ELR (cell line): ENCODE measurements around the gene ANKRD13B.

Experiments used
- DNase-seq: peaks from one replicate; pipeline ENCODE4 v3.0.0-alpha.2; 2015; ENCODE audit warnings: low read depth

Gene ANKRD13B

DNA sequence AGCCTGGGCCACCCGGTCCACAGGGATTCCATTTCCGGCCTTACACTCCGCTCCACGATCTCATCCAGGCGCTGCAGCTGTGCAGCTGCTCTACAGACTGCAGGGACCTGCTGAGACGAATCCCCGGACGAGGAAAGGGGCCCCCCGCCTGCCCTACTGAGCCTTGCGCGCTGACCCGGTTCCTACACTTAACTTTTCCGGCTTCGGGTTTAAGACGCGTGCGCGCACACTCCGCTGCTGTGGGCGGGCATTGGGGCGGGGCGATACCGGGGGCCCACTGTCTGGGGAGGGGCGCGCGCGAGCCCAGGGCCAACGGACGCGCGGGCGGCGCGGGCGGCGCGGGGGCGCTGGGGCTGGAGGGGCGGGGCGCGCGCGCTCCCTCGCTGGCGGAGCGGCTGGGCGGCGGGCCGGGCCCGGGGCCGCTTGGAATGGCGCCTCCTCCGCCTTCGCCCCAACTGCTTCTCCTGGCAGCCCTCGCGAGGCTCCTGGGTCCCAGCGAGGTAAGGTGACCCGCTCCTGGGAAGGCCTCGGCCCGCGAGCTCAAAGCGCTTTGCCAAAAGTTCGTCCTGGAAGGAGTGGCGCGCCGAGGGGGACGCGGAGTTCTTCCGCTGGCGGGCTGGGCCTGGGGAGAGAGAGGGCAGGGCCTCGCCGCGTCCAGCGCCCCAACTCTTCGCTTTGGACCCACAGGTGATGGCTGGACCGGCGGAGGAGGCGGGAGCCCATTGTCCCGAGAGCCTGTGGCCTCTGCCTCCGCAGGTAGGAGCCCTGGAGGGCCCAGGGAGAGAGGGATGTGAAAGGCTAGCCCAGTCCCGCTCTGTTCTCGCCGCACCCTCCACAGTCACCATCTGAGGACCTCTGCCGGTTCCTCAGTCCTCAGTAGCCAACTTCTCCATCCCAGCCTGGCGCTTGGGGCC, 24.3 kb upstream of the ANKRD13B start, which contains the start of gene TP53I13:
Gene TP53I13 (plus strand): TSS at position 371 of the 914 bp plus-strand sequence. CDS start 58 bp downstream, at position 429.
- peak; percentile 87 for DNase-seq

DNA sequence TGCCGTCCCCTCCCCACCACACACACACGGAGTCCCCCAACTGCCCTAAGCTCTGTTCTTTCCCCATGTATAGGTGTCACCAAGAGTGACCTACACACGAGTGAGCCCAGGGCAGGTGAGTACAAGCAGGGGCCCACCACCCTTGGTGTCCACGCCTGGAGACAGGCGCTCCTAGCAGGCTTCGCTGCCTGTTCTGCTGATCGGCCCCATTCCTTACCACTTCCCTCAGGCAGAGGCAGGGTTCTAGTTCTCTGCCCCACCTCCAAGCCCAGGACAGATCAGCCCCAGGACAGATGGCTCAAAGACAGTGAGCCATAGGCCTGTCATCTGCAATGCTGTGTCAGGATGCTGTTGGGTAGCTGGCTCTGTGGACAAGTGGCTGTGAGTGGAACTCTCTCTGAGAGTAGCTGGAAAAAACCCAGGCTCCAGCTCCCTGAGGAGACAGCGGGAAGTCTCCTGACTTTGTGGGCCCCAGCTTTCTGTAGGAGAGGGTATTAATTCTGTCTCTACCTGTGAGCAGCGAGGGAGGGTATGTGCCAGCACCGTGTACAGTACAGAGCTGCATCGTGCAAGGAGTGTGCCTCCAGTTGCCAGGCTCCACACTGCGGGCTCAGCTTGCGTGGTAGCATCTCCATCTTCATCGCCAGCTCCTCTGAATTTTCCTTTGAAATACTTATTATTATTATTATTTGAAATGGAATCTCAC, 23.5 kb upstream of the ANKRD13B start:
- DNase-seq, result peak; percentile 82

- DNase-seq, result no peak
These were observed 22.4 kb upstream of the ANKRD13B start for GRCh38 chr17:29570521-29570920.

- DNase-seq, result no peak
These were observed 21.4 kb upstream of the ANKRD13B start for GRCh38 chr17:29571486-29571882.

DNA sequence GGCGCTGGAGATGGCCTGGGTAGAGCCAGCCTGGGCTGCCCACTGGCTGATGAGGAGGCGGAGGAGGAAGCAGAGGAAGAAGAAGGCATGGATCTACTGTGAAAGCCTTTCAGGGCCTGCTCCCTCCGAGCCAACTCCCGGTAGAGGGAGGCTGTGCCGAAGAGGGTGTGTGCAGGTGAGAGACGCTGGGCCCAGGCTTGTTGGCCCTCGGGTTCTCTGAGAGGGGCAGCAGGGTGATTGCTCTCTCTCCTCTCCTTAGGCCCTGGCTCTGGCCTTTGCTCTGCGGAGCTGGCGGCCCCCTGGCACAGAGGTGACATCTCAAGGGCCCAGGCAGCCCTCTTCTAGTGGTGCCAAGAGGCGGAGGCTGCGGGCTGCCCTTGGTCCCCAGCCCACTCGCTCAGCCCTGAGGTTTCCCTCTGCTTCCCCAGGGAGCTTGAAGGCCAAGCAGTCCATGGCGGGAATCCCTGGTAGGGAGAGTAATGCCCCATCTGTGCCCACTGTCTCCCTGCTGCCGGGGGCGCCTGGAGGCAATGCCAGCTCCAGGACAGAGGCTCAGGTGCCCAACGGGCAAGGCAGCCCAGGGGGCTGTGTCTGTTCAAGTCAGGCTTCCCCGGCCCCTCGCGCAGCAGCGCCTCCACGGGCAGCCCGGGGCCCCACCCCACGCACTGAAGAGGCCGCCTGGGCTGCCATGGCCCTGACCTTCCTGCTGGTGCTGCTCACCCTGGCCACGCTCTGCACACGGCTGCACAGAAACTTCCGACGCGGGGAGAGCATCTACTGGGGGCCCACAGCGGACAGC, 20.9 kb upstream of the ANKRD13B start:
- DNase-seq, result no peak

DNA sequence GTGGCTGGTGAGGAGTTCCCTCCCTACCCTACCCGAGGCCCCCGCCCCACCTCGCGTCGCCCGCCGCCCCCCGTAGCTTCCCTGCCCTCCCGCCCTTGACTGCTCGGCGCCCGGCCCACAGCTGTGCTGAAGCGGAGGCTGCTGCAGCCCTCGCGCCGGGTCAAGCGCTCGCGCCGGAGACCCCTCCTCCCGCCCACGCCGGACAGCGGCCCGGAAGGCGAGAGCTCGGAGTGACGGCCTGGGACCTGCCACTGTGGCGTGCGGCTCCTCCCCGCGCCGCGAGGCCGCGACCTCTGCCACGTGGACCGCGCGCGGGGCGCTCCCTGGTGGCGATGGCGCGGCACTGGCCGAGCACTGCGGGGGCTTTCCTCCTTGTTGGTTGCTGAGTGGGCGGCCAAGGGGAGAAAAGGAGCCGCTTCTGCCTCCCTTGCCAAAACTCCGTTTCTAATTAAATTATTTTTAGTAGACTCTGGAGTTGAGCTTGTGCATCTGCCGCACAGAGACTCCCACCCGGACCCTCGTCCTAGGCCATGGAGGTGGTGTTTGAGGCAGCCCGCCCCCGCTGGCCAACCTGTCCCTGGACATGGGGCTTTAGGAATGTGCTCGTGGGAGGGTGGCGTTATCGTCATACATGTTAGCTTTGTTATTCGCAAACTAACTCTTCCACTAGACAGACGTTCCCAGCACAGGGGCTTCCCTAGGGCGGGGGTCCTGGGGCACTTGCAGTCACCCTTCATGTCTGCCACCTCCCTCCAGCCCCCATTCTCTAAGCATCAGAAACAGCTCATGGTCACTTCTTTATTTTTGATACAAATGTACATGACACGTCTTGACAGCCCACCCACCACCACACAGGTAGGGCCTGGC, 20.0 kb upstream of the ANKRD13B start:
- DNase-seq, result peak; percentile 46

DNA sequence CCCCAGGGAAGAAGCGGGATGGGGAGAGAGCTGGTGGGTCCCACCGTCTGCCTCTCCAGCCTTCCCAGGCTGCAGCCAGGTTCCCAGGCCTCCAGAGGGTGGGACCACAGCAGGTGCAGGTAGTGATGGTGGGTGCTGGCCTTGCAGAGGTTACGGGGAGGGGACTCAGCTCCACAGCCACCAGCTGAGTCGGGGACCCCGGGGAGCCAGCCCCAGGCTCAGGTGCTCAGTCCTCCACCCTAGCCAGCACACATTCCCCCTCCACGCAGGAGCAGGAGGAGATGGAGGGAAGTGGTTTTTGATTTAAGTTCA, 19.4 kb upstream of the ANKRD13B start:
- DNase-seq, result no peak

DNA sequence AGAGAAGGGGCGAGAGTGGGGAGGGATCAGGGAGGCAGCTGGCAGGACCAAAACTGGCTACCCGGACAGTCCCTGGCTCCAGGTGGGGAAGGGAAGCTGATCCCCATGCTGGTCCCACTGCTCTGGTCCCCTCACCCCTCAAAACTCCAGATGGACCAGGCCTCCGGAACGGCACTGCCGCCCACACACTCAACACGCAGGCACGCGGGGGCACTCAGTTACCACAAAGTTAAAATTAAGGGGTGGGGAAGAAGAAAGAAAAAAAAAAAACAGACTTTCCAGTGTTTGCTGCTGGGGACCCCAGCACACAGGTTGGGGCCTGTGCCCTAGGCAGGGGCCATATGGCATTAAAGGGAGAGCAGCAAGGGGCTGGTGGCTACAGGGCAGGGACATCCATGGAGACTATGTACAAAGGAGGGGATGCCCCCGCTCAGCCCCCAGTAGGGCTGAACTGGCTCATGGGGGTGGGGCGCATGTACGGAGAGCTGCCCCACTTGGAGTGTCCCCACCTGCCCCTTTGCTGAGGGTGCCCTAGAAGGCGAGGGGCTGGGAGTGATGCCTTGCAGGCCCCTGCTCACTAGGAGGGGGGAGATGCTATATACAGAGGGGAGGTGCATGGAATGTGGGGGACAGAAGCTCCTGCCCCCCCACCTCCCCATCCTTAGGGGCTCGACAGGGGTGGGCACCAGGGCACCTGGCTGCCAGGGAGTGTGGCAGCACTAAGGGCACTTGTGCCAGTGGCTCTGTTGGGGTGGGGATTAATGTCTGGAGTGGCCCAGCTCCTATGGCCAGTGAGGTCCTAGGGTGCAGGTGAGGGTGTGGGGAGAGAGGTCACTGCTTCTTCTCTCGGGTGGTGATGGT, 18.8 kb upstream of the ANKRD13B start:
- no peak for DNase-seq

DNA sequence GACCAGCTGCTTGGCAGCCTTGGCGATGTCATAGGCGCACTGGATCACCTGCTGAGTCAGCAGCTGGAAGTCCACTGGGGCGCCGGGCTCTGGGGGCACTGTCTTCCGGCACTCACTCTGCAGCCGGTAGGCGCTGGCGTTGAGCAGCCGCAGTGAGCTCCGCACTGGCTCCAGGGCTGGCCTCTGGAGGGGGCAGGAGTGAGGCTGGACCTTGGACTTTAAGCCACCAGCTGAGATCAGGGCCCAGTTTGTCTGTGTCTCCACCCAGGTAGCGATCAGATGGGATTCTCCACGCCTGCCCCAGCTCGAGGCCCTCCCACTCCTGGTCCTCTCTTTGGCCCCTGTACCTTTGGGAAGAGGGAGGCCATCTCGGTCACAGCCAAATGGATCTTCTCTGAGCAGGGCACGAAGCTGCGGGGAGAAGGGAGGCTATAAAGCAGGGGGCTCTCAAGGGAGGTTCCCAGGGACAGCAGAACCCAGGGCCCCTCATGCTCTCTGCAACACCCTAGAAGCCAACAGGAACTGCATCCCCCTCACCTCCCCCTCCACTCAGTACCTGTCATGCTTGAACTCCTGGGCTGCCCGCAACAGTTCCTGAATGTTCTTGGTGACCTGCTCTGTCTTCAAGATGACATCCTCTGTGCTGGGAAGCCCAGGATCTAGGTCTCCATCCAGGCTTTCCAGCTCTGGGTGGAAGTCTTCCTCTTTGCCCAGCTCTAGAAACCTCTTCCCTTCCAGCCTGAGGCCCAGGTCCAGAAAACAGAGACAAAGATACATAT, 18.0 kb upstream of the ANKRD13B start:
- no peak for DNase-seq

- DNase-seq, result no peak
These were observed 17.3 kb upstream of the ANKRD13B start for GRCh38 chr17:29575511-29576213.

GRCh38 chr17:29576214-29577000, 16.5 kb upstream of the ANKRD13B start:
- DNase-seq, result no peak

DNA sequence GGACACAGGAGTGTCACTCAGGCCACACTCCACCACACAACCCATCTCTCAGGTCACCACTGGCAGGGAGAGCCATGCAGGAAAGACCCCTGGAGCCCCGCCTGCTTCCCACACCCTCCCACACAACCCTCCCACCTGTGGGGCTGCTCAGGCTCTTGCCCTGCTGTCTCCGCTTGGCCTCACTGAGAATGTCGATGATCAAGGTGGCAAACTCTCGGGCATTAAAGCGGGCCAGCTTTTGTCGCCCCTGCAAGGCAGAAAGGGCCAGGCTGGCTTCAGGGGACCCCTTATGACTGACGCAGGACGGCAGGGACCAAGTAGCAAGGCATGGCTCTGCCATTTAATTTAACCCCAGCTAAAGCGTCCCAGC, 15.9 kb upstream of the ANKRD13B start:
- no peak for DNase-seq

DNA sequence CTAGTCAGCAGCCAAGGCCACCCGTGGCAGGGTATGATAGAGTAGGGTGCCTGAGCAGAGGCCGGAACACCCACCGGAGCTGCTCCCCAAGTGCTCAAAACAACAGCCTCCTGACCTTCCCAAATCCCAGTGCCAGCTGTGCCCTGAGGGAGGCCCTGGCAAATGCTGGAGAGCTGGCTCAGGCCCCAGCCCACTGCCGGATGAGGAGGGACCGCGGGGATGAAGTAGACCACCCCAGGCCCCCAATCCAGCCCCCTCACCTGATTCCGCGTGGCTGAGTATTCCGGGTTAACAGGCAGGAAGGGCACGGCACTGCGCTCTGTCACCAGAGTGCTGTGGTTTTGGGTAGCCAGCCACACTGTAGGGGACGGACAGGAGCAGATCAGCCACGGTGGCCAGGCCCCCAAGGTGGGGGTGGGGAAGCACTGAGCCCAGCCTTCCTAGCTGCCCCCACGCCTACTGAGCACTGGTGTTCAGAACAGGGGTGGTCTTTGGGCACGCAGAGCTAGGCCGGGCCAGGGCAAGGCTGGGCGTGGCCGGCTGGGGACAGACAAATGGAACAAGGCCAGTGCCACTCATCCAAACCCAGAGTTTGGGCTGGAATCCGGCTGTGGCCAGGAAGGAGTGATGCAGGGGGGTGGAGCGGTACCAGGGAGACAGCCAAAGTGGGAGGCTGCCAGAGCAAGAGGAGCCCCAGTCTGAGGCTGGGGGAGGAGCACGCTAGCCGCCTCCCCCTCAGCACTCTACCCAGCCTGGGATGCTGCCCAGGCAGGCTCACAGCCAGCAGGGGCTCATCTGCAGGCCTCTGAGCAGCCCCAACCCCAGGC, 15.3 kb upstream of the ANKRD13B start:
- no peak for DNase-seq

DNA sequence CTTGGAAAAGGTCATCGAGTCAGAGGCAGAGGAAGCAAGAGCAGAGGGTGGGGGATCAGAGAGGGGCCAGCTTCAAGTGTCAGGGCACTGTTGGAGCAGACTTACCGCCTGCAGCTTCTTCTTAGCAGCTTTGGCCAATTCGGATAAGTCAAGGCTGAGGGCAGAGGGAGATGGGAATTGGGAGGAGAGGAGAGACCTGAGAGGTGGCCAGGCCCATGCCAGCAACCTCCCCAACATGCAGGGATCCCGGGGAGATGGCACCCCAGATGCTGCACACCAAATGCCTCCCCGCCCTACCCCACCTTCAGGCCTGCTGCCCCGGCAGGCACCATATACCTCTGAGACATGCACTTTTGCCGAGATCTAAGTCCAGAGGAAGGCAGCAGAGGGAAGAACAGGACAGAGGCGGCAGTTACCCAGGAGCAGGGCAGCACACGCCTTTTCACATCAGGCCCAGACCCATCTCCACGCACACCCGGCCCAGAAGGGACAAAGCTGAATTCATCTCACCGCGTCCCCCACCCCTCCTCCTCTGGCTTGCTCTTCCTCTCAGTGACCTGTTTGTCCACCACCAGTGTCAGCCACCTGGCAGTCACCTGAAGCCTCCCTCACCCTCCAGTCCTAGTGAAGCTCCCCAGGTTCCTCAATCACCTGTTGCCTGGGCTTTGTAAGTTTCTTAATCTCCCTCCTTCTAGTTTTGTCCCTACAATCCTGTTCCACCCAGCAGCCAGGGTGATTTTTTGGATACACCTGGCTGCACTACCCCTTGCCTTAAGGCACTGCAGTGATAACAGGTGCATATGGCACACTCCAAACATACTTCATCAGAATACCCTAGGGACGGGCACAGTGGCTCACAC, 14.1 kb upstream of the ANKRD13B start:
- no peak for DNase-seq

GRCh38 chr17:29579866-29580771, 12.8 kb upstream of the ANKRD13B start:
- peak; percentile 87 for DNase-seq
